Lower leg skin (tissue), 3 donors: ENCODE measurements around the gene SRCAP.

Source experiments
- CTCF ChIP-seq, 3 donors: fragments of 450-650 bp; IDR thresholded peaks; one replicate each; pipeline ENCODE4 v1.5.1; 2016; ENCODE audit warnings: antibody characterized with exemption in 3 of 3, mild to moderate bottlenecking in 3 of 3, moderate library complexity in 2 of 3
- POLR2A ChIP-seq, 2 donors: fragments of 450-650 bp; IDR thresholded peaks; one replicate each; pipeline ENCODE4 v1.6.1; 2016 to 2017; ENCODE audit warnings: antibody characterized with exemption in 2 of 2, mild to moderate bottlenecking in 1 of 2, moderate library complexity in 1 of 2

DNA sequence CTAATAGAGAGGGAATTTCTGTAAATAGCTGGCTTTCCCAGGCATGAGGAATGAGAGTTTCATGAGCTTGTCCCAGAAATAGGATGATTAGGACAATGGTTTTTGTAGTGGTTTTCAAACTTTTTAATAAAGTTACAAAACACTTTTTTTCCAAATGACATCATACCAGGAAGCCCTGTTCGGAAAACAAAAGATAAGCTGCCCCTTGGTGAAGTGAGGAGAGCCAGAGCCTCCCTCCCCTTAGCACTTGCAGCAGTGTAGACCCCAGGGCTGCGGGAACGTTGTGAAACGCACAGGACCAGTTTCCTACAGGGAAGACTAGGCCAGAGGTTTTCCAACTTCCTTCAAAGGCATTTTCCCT, 33.2 kb upstream of the SRCAP start:
- TF ChIP-seq POLR2A (IDR thresholded peaks at IDR 0.05) (no peak), CTCF (IDR thresholded peaks at IDR 0.05) (no peak)
